DMS153 treated with DMSO at 0.1 percent for 48 hours (cell line): Measurements from ENCODE around the gene LAMA4.
"Not testable (repeated sequence)": the region's sequence is repeated elsewhere in the genome, so short reads cannot be mapped to it uniquely, and the experiment has no call there.

Source experiments
- DNase-seq: peaks from one replicate; lab custom pipeline; 2025; ENCODE audit not compliant: unreplicated experiment; lab: John Stamatoyannopoulos, UW

The LAMA4 gene

DNA sequence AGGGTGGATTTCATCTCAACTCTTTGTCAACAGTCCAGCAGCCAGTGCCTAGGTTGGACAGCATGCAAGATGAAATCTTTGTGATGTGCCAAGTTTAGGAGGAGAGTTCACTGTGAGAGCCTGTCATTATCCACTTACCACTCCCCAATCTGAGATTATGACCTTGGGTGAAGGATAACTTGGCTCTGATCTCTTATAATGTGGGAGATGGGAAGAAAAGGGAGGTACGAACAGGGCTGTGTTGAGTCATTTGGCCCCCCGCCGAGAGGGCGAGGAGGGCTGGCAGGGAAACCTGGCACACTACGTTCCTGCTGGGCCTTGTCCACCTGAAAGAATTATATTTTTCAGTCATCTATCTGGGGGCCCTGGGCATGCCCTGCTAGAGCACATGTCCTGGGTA is 35.8 kb downstream of the LAMA4 start:
- no peak for DNase-seq

DNA sequence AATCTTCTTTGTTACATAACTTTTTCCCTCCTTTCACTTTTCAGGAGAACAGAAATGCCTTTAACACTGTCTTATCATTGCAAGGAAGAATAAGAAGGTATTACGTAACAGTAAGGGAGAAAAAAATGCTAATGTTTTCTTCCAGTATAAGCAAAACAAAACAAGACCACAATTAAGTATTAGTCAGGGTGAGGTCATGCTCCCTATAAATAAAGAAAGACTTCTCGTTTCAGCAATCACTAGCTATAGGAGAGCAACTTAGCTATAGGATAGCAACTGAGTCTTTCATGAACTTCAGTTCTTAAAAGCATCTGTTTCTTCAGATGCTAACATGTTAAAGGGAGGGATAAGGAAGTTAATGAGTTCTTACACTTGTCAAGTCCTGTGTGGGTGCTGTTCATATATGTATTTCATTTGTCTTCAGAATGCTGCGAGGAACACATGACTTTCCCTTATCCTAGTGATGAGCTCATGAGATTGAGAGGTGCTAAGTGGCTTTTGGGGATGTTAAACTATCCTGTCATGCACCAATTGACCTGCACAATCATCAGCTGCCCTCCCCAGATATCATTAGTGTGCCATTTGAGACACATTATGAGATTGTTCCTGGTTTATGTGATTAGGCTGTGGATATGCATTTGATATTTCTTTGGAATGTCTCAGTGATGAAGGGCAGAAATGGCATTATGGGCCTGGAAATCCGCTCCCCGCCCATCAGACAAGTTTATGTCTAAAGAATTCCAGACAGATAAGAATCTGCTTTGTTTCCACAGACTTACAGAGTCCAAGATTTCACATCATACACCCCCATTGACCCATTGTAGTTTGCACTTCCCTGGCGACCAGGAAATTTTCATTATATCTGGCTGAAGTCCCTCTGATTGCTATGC is 37.5 kb downstream of the LAMA4 start:
- DNase-seq = no peak

DNA sequence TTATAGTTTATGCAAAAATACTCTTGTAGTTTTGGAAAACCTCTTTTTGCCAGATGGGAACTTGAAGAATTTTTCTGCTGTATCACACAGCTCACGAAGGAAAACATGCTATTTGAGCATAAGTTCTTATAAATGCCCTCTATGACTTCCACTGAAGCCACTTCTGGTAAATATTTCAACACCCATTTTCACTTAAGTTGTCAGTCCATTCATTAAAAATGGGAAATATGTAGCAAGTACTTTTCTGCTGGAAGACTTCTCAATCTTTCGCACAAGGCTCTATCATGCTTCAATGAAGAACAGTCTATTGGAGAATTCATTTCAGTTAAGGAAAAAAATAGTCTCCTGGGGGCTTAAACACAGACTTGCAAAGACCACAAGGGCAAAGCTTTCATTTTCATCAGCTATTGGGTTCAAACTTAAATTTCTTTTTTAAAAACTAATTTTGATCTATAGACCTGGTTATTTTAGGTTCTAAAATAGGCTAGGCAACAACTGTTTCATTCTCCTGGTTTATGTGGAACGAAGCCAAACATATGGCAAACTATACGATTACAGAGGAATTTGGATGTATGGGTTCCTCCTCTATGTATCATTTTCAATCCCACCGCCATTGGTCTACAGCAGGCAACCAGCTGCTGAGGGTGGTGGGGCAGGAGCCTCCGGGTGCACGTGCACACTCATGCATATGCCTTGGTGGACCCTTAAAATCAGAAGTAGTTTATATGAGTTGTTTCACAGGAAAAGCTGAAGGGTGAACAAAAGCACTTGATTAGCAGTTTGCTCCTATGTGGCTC is 38.7 kb downstream of the LAMA4 start:
- no peak for DNase-seq

DNA sequence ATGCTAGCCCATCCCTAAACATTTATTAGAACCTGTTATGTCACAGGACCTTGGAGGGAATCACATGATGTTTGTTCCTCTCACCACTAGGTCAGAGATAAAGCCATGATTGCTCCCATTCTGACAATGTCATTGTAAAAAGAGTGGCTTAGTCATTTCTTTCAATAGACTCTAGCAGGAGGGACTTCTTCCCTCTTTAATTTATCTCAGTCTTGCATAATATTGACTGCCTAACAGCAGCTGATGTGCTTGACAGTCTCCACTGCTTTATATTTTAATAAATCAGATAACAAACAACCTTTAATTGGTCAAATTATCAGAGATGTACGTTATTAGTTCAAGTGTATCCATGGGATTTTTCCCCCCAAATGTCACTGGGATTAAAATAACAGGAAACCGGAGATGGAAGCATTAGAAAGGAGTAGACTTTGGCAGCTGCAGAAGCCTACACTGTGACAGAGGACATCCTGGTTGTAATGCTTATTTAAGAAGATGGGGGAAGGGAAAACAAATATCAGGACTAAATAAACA is 39.6 kb downstream of the LAMA4 start:
- peak; percentile 87 for DNase-seq

DNA sequence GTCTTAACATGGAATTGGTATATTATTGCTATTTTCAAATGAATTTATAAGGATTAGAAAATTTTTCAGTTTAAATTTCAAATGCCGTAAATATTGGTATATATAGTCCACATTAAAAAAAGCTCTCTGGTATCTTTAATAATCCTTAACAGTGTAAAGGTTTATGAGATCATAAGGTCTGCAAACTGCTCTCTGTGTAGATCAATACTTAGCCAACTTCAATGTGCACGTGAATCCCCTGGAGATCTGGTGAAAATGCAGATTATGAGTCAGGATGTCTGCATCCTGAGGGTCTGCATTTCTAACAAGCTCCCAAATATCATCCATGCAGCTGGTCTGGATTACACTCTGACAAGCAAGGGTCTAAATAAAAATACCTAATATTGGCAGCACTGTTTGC is 43.5 kb downstream of the LAMA4 start:
- DNase-seq = no peak

GRCh38 chr6:112209131-112209530 is 45.2 kb downstream of the LAMA4 start:
- DNase-seq = no peak

GRCh38 chr6:112207776-112208175 is 46.6 kb downstream of the LAMA4 start:
- DNase-seq = no peak

- no peak for DNase-seq
These were observed 47.2 kb downstream of the LAMA4 start for GRCh38 chr6:112207131-112207530.

GRCh38 chr6:112206110-112206458 is 48.3 kb downstream of the LAMA4 start:
- DNase-seq = no peak

DNA sequence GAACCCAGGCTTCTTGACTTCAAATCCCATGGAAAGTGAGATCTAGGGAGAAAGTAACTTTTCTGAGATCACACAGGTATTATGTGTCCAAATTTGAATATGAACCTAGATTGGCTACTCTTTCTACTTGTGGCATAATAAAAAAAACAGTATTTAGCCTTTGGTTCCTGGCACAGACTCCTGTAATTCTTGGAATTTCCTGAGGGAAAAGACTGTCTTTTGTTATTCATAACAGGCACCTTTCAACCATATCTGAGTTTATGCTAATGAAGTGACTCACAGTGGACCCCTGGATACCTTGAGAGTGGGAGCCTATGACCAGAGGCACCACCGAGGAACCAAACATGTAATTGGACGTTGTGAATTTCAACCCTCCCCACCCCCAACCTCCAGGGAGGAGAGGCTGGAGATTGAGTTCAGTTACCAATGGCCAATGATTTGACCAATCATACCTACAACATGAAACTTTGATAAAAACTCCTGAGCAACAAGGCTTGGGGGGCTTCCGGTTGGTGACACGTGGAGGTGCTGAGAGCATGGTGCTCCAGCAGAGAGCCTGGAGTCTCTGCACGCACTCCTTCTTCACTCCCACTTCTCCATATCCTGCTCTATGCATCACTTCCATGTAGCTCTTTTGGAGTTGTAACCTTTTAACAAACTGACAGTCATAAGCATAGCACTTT is 48.8 kb downstream of the LAMA4 start:
- DNase-seq = no peak

- no peak for DNase-seq
These were observed 50.0 kb downstream of the LAMA4 start for GRCh38 chr6:112204350-112204706.

DNA sequence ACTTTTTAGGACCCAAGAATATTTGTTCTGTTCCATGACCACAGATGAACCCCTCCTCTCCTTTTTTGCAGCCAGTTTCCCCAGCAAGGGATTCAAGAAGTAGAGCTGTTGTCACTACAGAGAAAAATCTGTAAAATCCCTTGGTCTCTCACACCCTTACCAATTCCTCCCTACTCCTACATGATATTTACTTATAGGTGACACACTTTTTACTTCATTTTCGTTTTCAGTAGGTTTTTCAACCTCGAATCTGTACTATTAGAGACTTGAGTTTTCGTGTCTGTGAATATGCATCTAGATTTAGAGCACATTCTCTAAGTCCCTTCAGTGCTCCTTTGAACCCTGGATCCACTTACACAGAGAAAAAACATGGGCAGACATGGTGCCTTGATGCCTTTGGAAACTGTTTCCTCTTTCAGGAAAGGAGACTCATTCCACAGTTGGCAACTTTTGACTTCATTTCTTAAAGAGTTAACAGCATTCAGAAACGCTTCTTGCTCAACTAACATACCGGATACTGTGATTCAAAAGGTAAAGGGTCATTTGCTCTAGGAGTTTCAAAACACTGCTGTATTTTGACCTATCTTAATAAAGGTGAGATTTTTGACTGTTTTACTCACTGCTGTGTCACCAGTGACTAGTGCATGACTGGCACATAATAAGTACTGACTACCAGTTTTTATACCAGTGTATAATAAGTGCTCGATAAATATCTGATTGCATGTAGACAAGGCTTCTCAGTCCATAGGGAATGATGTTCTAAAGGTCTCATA is 50.6 kb downstream of the LAMA4 start:
- DNase-seq = no peak

DNA sequence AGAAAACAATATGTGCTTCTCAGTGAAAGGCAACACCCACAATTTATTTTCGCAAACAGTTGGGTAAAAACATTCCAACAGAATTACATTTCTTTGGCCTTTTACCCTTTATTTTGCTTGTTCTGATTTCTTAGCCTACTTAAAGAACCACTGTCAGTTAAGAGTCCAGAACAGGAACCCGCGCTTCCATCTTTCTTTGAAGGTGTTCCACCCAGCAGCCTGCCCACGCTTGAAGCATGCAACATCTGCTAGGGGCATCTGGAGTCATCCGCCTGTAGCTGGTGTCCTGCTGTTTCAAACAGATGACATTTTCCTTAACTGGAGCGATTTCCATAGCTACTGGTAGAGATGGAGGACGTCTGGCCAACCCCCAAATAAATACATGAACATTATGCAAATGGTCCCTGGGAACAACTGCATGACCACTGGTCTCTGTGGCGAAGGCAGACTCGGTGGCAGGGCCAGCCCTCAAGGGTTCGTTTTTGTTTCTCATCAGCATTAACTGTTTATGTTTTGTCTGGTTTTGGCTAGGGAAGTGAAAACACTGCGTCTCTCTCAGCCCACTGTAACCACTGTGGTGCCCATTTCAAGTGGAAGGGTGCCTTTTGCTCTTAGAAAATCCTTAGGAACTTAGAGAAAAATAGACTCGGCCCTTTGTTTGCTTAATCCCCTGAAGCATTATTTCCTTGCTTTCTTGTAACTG is 51.6 kb downstream of the LAMA4 start:
- no peak for DNase-seq

GRCh38 chr6:112200185-112200914 is 54.0 kb downstream of the LAMA4 start:
- not testable (repeated sequence) for DNase-seq

DNA sequence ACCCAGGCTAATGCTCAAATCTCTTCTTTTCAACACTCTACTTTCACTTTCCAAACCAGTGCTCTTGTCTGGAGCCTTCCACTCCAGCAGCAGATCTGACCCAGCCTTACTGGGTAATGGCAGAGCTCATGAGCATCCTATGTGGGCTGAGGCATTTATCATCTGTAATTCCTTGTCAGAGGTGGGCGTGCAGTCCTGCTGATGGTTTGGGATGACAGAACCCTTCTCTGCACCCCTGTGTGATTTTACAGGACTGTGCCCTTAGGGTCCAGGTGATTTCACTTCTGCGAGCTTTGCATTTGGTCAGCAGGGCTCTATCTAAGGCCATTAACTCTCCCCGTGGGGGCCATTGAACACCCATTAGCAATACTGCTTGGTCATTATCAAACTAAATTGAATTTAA is 55.4 kb downstream of the LAMA4 start:
- no peak for DNase-seq

DNA sequence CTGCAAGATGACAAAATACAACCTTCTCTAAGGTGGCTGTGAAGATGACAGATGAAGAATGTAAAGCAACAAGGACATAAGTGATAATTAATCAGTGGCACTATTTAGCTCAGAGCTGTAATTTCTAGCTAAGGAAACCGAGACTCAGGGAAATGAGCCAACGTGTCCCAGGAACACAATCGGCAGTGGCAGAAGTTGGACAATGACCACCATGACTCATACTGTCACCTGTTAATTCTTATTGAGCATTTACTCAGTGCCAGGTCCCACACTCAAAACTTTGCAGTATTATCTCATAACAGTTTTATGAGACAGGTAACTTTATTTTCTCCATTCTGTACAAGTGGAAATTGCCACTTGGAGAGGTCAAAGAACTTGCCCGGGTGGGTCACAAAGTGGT is 55.8 kb downstream of the LAMA4 start:
- DNase-seq = no peak

GRCh38 chr6:112197636-112198035 is 56.7 kb downstream of the LAMA4 start:
- no peak for DNase-seq

GRCh38 chr6:112196306-112196705 is 58.1 kb downstream of the LAMA4 start:
- DNase-seq = no peak

DNA sequence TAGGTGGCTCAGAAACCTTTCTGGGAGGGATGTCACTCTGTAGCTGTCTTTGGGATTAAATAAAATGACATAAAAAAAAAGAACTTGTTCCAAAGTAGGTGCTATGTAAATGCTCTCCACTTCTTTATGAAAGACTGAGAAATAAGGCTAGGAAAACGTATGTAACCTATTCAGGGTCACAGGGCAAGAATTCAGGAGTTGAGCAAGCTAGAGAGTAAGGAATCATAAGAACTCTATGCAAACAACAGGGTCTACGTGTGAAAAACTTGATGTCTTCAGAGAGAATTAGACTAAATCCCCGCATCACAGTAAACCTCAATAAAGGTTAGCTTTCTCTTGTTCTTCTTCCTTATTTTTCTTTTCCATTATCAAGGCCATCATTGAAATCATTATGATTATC is 59.2 kb downstream of the LAMA4 start:
- no peak for DNase-seq

- DNase-seq = no peak
These were observed 59.9 kb downstream of the LAMA4 start for GRCh38 chr6:112194511-112194910.
